KMS-11 (cell line): ENCODE measurements around the gene FOXP1.

Experiments used
- H2AFZ ChIP-seq: fragments of 200-600 bp; sonication (generic); 2 replicates; pipeline ENCODE4 v1.6.1; 2016; ENCODE audit warnings: antibody characterized with exemption, mixed run types, low read depth
- H3K27ac ChIP-seq: fragments of 200-600 bp; sonication (generic); 2 replicates; pipeline ENCODE4 v1.6.1; 2016; ENCODE audit warnings: mild to moderate bottlenecking, mixed run types
- H3K27me3 ChIP-seq: fragments of 200-600 bp; sonication (generic); 2 replicates; pipeline ENCODE4 v1.6.1; 2017; ENCODE audit warnings: mild to moderate bottlenecking, low read depth, mixed run types, moderate library complexity; ENCODE audit not compliant: insufficient read depth
- H3K36me3 ChIP-seq: fragments of 200-600 bp; sonication (generic); 2 replicates; pipeline ENCODE4 v1.6.1; 2017; ENCODE audit warnings: mild to moderate bottlenecking, mixed run types; ENCODE audit not compliant: insufficient read depth
- H3K4me1 ChIP-seq: fragments of 200-600 bp; sonication (generic); 2 replicates; pipeline ENCODE4 v1.6.1; 2016; ENCODE audit warnings: mild to moderate bottlenecking, low read depth, mixed run types; ENCODE audit not compliant: poor library complexity, severe bottlenecking
- H3K4me2 ChIP-seq: fragments of 200-600 bp; sonication (generic); 2 replicates; pipeline ENCODE4 v1.7.0; 2016; ENCODE audit warnings: mild to moderate bottlenecking, mixed run types
- H3K4me3 ChIP-seq: fragments of 200-600 bp; sonication (generic); IDR thresholded peaks from 2 replicates; pipeline ENCODE4 v1.6.1; 2017; ENCODE audit warnings: low read depth, low read length, mixed read lengths; ENCODE audit not compliant: insufficient read depth
- H3K79me2 ChIP-seq: fragments of 200-600 bp; sonication (generic); 2 replicates; pipeline ENCODE4 v1.6.1; 2016; ENCODE audit warnings: low read depth, mixed run types; ENCODE audit not compliant: insufficient read depth
- H3K9ac ChIP-seq: fragments of 200-600 bp; sonication (generic); 2 replicates; pipeline ENCODE4 v1.6.1; 2016; ENCODE audit warnings: mild to moderate bottlenecking, mixed run types
- H4K20me1 ChIP-seq: fragments of 200-600 bp; sonication (generic); 2 replicates; pipeline ENCODE4 v1.6.1; 2016; ENCODE audit warnings: mild to moderate bottlenecking, mixed run types; ENCODE audit not compliant: insufficient read depth
- TF ChIP-seq, protein P1 (sequence below): fragments of 200-600 bp; sonication (generic); conservative IDR thresholded peaks from 2 replicates; pipeline ENCODE4 v1.6.1; 2017; ENCODE audit warnings: low read depth, mild to moderate bottlenecking, antibody characterized with exemption, low read length, moderate library complexity, mixed read lengths

Gene FOXP1

DNA sequence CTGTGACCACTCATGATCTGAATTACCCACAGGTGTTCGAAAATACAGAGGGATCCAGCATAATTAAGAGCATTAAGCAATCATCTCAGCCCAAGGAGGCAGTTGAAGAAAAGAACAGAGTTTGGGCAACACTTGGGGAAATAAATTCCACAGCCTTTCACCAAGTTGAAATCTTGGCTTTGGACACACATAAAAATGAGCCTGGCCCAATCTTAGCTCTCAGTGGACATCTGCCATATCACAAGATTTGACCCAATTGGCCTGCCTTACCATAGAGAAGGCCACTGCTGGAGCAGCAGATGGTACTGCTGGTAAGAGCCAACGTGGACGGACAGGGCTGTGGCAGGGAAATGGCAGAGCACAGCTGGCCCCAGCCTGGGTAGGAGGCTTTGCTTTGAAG lies 13.0 kb downstream of the FOXP1 start:
- TF ChIP-seq, protein P1, sequence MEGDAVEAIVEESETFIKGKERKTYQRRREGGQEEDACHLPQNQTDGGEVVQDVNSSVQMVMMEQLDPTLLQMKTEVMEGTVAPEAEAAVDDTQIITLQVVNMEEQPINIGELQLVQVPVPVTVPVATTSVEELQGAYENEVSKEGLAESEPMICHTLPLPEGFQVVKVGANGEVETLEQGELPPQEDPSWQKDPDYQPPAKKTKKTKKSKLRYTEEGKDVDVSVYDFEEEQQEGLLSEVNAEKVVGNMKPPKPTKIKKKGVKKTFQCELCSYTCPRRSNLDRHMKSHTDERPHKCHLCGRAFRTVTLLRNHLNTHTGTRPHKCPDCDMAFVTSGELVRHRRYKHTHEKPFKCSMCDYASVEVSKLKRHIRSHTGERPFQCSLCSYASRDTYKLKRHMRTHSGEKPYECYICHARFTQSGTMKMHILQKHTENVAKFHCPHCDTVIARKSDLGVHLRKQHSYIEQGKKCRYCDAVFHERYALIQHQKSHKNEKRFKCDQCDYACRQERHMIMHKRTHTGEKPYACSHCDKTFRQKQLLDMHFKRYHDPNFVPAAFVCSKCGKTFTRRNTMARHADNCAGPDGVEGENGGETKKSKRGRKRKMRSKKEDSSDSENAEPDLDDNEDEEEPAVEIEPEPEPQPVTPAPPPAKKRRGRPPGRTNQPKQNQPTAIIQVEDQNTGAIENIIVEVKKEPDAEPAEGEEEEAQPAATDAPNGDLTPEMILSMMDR = no peak
- Histone ChIP-seq H3K9ac (no peak overlapping the region), H3K4me1 (no peaks in the 10 kb centered on the region), H3K27me3 (no peaks in the 10 kb centered on the region), H3K36me3 (no peaks in the 10 kb centered on the region), H3K79me2 (no peaks in the 10 kb centered on the region), H2AFZ (no peak overlapping the region), H3K4me3 (no peak overlapping the region), H3K27ac (no peak overlapping the region), H3K4me2 (no peak overlapping the region), H4K20me1 (no peaks in the 10 kb centered on the region)

DNA sequence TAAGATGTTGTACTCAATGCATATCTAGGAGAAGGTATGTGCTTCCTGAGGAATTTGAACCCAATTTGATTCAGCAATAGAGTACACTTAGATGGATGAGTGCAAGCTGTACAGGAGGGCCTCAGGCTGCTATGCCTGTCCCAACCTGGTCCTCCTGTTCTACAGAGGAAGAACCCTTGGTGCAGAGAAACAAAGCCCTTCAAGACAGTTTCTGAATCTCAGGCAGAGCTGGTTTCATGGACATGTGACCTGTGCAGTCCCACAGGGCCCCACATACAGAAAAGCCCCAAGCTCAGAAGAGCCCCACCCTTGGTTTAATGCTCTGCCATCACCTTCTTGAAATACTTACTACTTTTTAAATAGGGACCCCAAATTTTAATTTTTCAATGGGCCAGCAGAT lies 15.3 kb downstream of the FOXP1 start:
- Histone ChIP-seq H3K27ac (no peak overlapping the region), H2AFZ (no peak overlapping the region), H3K4me1 (peaks cover 10% of the 10 kb centered on the region), H3K9ac (no peak overlapping the region), H3K36me3 (no peaks in the 10 kb centered on the region), H3K27me3 (no peaks in the 10 kb centered on the region), H3K4me2 (no peak overlapping the region), H3K79me2 (no peaks in the 10 kb centered on the region), H3K4me3 (no peak overlapping the region), H4K20me1 (no peaks in the 10 kb centered on the region)
- TF ChIP-seq, protein P1 = no peak

DNA sequence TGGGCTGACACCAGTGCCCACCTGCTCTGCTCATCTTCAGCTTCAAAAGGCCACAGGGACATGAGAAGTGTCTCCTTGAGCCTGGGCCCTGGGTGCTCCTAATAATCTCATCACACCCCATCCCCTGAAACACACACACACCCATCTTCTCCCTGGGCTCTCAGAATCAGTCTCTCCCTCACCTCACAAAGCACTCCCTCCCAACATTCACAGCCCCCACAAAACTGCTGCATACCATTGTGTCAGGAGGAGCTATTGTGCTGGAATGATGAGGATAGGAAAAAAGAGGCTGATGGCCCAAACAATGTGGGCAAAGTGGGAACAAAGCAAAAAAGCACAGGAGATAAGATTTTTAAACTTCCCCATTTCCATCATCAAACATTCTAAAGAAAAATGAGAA lies 16.8 kb downstream of the FOXP1 start:
- no peak overlapping the region for H3K9ac ChIP-seq
- no peaks in the 10 kb centered on the region for H3K36me3 ChIP-seq
- TF ChIP-seq, protein P1 = no peak
- no peaks in the 10 kb centered on the region for H3K27me3 ChIP-seq
- H3K4me2 ChIP-seq = no peak overlapping the region
- H3K79me2 ChIP-seq = no peaks in the 10 kb centered on the region
- H3K4me1 ChIP-seq = peaks cover 10% of the 10 kb centered on the region
- no peak overlapping the region for H2AFZ ChIP-seq
- H4K20me1 ChIP-seq = no peaks in the 10 kb centered on the region
- no peak overlapping the region for H3K4me3 ChIP-seq
- no peak overlapping the region for H3K27ac ChIP-seq

DNA sequence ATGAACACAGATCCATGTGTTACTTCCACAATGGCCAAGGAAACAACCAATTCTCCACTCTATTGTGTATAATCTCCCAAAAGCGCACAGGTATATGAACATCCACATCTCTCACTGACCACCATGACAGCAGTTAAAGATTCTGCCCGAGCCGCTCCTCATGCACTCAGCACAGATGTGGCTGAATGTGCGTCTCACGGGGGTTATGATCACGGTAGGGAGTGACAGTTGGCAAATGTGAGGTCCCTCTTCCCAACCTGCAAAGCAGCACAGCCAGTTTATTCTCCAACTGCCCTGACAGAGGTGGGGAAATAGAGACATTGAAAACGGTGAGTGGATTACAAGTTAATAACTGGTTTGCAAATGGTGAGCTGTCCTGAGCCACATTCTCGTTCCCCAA lies 17.6 kb downstream of the FOXP1 start:
- no peaks in the 10 kb centered on the region for H3K27me3 ChIP-seq
- H3K4me2 ChIP-seq = no peak overlapping the region
- H3K4me3 ChIP-seq = no peak overlapping the region
- H3K79me2 ChIP-seq = no peaks in the 10 kb centered on the region
- H2AFZ ChIP-seq = no peak overlapping the region
- H3K27ac ChIP-seq = no peak overlapping the region
- no peak overlapping the region for H3K9ac ChIP-seq
- H3K4me1 ChIP-seq = peaks cover 10% of the 10 kb centered on the region
- TF ChIP-seq, protein P1 = no peak
- H3K36me3 ChIP-seq = no peaks in the 10 kb centered on the region
- H4K20me1 ChIP-seq = no peaks in the 10 kb centered on the region
